Ovary (tissue), 9 donors: Measurements from ENCODE around the gene MGAT4C. TPM values are rescaled to one million over a fixed set of nuclear protein-coding genes. Genes with fewer than 3 reads are reported as not detected.

Source experiments
- DNase-seq, 5 donors: peaks; one replicate each; pipeline ENCODE4 v3.0.0-alpha.2; 2019 to 2020
- H3K27ac ChIP-seq, 2 donors: fragments of 200-600 bp; one replicate each; pipeline versions ENCODE4 v1.5.1 to v1.8.0; 2019 to 2022
- H3K27me3 ChIP-seq: fragments of 200-600 bp; one replicate; pipeline ENCODE4 v1.8.0; 2022
- H3K36me3 ChIP-seq: fragments of 200-600 bp; sonication (generic); one replicate; pipeline ENCODE4 v1.5.1; 2019
- H3K4me1 ChIP-seq: one replicate; pipeline ENCODE4 v1.8.1; 2013; ENCODE audit warnings: mild to moderate bottlenecking, moderate library complexity; ENCODE audit not compliant: insufficient read depth
- H3K4me3 ChIP-seq: fragments of 200-600 bp; sonication (generic); one replicate; pipeline ENCODE4 v1.5.1; 2017
- H3K9me3 ChIP-seq, 2 donors: fragments of 200-600 bp in 1 of 2; sonication (generic) in 1 of 2; one replicate each; pipeline versions ENCODE4 v1.5.1 to v1.8.1; 2013 to 2019; ENCODE audit warnings: mild to moderate bottlenecking in 1 of 2, moderate library complexity in 1 of 2
- CTCF ChIP-seq, 3 donors: fragments of 450-650 bp in 2 of 3; fragments of 200-600 bp in 1 of 3; IDR thresholded peaks; one replicate each; pipeline versions ENCODE4 v1.5.1 to v1.8.0; 2016 to 2022; ENCODE audit warnings: antibody characterized with exemption in 3 of 3, mild to moderate bottlenecking in 1 of 3
- EP300 ChIP-seq: sonication (generic); formaldehyde crosslinking; IDR thresholded peaks from one replicate; pipeline ENCODE4 v1.6.1; 2017; ENCODE audit warnings: antibody characterized with exemption
- POLR2A ChIP-seq: fragments of 450-650 bp; IDR thresholded peaks from one replicate; pipeline ENCODE4 v1.6.1; 2017; ENCODE audit warnings: antibody characterized with exemption, mild to moderate bottlenecking, moderate library complexity
- WGBS, 3 donors: extraction: QIAGEN DNeasy Blood & Tissue Kit in 1 of 3; methylation state at CpG; one replicate each; pipeline versions ENCODE4 v1.1.5 to v1.1.7; 2013 to 2017; 5-methylcytosine and 5-hydroxymethylcytosine counted together
- intact Hi-C, 4 donors: fragments of 100-400 bp; cut with DNase I; formaldehyde crosslinking; loops; one replicate each; pipeline versions ENCODE4 v1.11.0 to v1.15.1; 2022 to 2023
- polyA plus RNA-seq, 2 donors: library from polyadenylated mRNA; stranded (reverse); fragments of 200-250 nt in 1 of 2; fragments of 350-450 nt in 1 of 2; fragmentation: Illumina TruSeq in 1 of 2; extraction: RNeasy Lipid Tissue Mini Kit (QIAGEN cat#74804) in 1 of 2; gene quantifications; one replicate each; pipeline ENCODE4 v1.2.3, GENCODE V29; 2013 to 2014
- total RNA-seq, 7 donors: library from RNA; depleted of rRNA in 2 of 7; stranded (reverse); fragments of >200 nt in 2 of 7; fragmentation: NEBNext Ultra II Directional in 3 of 7; extraction: Animal tissue kit (Norgen Biotek cat#: 25700) in 3 of 7; gene quantifications; one replicate each; pipeline versions ENCODE4 v1.1.0 to v1.2.4, GENCODE V29; 2016 to 2023
- donor health status: DM: no; HTN: no; CAD: no; lungs with moderate emphysema.
- donor health status: DM: no; HTN: no; CAD: no.
- donor health status: Bipolar disorder and iron deficiency.
- donor health status: DM: yes; HTN: yes; CAD: no.
- donor health status: DM: no; HTN: no; CAD: no.
- donor health status: DM: yes; HTN: yes; CAD: no.

MGAT4C gene
- total and polyA plus RNA-seq, 9 donors, result under 0.01 to 0.32 (median 0.05) TPM; not detected in 2

DNA sequence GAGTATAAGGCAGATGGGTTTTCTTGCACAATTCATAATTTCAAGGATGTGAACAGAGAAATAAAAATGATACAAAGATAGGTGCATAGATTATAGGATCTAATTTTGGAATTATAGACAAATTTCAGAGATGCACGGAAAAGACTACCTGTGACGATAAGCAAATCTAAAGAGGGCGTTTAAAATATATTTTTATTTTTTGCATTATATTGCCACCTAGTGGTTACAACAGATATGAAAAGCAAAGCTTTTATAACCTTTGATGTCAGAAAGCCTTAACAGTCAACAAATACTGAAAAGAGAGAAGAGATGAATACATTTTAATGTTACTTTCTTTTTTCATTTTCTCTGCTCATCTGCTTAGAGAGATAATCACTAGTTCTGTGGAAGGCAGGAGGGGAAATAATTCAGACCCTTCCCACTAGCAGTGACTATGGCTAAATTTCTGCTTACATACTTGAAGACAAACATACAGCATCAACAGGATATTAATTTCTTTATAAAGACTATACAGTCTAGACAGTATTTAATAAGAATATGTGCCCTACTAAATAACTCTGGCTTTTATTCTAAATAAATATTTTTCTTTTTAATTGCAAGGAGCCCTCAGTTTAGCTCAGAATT lies 335.8 kb downstream of the MGAT4C start:
- TF ChIP-seq EP300 (no peak), POLR2A (no peak), CTCF (IDR thresholded peaks at IDR 0.05) (peak in 1 of 3 donors; percentile 24)
- no peak overlapping the region for H3K4me3 ChIP-seq
- no peaks in the 10 kb centered on the region for H3K27me3 ChIP-seq
- no peaks in the 10 kb centered on the region for H3K4me1 ChIP-seq
- 0 to 3% (median 0%) methylated on average over 3 of the region's 3 CpGs for WGBS, 3 donors
- intact Hi-C loops, result no loop called here
- no peak overlapping the region for H3K27ac ChIP-seq
- no peaks in the 10 kb centered on the region for H3K36me3 ChIP-seq
- no peaks in the 10 kb centered on the region for H3K9me3 ChIP-seq
- DNase-seq, result no peak
